GM19035 (cell line): Measurements from ENCODE around the gene MSI1.

Source experiments
- ATAC-seq: cut with Tn5 transposase; IDR thresholded peaks from one replicate; pipeline ENCODE4 v1.9.1; 2021; ENCODE audit not compliant: unreplicated experiment

The MSI1 gene

GRCh38 chr12:120377611-120378010 lies 8.6 kb upstream of the MSI1 start:
- ATAC-seq = no peak

DNA sequence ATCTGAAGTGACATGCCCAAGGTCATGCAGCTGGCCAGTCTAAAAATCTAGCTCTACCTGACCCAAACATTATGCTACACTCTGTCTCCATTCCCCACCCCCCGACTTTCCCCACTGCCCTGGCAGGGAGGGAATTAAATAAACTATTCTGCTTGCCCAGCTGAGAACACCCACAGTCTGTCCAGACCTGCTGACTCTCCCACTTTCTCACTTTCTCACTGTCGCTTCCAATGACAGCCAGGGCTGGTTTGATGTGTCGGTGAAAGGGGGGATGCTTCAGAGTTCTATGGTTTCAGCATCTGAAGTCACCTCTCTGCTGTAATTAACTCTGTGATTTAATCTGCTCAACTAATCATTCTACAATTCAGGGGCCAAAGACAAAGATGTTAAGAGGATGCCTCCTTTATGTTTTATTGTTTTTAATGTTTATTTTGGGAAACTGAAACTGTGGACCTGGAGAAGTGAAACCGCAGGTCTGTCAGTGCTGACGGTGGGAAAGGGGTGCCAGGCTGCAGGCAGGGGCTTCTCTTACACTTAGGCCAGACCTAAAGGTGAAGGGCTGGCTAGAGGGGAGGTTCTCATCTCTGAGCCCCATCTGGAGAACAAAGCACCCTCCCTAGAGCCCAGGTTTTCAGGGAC lies 8.1 kb upstream of the MSI1 start:
- no peak for ATAC-seq

DNA sequence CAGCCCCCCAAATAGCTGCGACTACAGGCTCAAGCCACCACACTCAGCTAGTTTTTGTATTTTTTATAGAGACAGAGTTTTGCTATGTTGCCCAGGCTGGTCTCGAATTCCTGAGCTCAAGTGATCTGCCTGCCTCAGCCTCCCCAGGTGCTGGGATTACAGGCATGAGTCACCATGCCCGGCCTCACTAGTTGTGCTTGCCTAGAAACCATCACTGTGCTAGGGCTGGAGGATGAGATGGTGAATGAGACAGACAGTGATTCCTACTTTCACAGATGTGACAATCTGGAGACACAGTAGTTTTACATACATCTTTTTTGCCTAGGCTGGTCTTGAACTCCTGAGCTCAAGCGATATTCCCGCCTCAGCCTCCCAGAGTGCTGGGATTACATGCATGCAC lies 7.5 kb upstream of the MSI1 start:
- ATAC-seq = no peak

GRCh38 chr12:120376009-120376408 lies 7.0 kb upstream of the MSI1 start:
- ATAC-seq = no peak

GRCh38 chr12:120373683-120374082 lies 4.7 kb upstream of the MSI1 start:
- no peak for ATAC-seq

DNA sequence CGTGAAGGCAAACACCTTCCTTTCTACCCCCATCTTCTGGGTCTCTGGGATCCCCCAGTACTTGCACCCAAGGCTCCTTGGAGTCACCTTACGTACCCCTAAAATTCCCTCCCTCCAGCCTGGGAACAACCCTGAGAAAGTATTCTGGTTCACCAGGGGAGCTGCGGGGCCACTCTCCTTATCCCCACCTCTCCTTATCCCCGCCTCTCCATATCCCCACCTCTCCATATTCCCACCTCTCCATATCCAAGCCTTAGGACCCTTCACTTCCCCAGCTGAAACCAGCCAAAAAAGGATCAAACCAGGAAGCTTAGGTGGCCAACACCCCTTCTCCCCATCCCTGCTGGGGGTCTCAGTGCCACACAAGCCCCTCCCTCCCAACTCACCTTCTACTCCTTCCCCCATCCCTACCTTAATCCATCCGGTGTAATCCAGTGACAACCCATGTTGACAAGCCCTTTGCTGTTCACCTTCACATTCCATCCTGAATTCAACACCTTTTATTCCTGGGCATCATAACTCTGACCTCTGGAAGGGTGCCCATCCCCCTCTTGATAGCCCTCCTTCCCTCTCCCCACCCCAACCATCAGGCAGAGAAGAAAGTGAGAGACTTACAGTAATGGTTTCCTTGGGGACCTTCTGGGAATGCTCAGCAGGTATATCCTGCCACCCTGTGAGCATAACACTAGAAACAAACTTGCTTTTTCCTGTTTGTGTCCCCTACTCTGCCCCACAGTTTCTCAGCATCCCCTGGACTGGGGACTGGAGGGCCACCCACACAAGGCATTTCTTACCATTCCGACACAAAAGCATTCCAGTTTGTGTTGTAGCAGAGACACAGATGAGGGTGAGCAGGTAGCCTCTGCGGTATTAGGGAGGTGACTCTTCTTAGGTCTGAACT lies 1.6 kb upstream of the MSI1 start:
- ATAC-seq = no peak

DNA sequence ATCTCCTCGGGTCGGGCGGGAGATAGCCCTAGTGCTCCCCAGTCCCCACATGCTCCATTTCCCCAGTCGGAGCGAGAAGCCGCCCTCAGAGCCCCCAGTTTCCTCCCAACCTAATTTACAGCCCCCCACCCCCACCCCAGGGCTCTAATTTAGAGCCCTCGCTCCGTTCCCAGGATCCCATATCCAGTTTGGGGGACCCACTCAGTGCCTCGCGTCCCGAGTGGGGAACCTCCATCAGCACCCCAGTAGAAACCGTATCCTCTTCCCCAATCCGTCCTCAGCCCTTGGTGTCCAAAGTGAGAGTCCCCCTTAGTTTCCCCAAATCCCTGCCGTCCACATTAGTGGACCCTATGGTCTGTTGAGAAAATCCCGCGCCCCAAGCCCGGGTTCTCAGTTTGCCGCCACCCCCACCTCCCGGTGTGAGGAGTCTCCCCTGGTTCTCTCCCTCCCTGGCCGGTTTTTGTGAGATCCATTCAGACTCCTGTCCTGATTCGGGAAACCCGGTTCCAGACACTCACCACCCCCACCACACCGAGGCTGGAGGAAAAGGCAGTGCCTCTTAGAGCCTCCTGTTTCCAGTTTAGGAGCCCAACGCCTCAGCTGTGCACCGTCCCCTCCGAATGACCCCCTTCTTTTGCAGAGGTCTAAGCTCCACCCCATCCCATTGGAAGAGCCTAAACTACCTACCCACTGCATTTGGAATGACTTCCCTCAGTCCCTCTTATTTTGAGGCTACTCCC lies 809 bp upstream of the MSI1 start:
- no peak for ATAC-seq

DNA sequence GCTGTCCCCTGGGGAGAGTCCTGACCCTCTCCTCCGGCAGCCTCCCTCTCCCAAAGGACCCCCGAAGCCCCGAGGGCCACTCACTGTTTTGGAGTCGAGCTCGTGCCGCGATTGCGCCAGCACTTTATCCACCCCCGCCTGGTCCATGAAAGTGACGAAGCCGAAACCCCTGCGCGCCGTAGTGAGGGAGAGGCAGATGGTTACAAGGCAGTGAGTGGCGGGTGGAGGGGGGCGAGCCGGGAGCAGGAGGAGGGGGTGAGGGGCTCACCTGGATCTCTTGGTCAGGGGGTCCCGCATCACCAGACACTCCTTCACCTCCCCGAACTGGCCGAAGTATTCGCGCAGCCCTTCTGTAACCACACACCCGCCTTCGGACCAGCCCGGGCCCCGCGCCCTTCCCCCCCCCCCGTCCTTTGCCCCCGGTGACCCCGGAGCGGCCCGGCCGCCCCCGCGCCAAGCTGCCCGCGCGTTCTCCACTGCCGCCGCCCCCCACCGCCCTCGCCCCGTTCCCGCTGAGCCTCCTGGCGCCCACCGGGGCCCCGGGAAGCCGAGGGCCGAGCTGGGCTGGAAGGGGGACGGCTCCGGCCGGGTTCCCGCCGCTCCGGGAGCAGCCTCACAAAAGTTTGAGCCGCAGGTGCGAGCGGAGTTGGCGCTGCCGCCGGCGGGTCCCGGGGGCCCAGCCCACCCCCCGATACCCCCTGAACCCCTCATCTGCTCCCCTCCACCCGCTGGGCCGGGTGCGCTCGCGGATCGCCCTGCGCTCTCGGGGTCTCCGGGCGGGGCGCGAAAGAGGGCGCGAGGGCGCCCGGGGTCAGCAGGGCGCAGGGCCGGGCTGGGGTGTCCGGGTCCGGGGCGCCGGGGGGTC lies 808 bp downstream of the MSI1 start:
- ATAC-seq = no peak

DNA sequence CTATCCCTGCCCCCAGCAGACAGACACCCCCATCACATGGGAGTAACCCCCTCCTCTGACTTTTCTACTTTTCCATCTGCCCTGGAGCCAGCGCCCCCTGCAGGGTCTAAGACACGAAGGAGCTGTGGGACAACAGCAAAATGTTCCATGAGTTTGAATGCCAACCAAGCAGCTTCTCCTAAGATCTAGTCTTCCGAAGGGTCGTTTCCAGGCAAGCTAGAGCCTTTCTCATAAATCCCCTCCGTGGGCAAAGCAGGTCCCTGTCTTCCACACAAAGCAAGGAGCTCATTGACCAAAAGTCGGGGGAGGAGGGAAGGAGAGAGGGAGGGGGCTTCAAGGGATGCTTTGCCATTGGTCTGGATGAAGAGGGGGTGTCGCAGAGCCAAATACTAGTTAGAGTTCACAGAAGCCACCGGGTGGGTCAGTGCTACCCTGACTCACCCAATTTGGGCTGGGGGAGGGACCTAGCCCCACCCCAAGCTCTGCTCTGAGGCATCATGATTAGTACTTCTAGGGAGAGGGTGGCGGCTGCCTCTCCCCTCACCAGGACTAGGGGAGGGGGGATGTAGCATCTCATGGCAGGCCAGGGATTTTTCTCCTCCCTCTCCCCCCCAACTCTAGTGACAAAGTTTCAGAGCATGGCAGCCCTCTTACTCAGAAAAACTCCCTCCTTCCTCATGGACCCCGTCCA lies 1.6 kb downstream of the MSI1 start:
- no peak for ATAC-seq

DNA sequence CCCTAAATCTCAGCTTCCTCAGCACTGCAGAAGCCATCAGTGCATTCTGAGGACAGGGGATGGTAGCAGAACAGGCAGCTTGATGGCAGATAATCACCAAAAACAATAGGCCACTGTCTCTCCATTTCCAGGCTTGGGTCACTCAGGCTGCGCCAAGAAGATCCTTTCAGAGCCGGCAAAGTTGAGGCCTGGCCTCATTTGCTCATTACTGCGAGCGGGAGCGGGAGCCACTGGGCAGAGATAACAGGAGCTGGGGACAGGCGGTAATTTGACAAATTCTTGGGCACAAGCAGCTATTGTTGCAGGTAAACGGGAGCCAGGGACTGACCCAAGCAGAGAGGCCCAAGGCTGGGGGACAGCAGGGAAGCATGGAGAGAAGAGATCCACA lies 2.1 kb downstream of the MSI1 start:
- no peak for ATAC-seq

DNA sequence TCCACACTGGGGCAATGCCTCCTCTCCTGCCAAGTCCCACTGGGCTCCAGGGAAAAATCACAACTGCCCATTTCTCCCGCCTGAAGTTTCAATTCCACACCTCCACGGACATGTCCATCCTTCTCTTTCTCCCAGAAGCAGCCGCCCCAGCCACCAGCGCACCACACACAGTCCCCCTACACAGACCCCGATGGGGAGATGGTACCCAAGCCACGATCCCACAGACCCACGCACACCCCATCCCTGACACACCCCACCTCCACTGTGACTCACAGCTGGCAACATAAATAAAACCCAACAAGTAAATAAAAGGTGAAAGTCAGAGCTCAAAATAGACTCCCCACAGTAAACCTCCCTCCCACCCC lies 2.6 kb downstream of the MSI1 start:
- no peak for ATAC-seq

DNA sequence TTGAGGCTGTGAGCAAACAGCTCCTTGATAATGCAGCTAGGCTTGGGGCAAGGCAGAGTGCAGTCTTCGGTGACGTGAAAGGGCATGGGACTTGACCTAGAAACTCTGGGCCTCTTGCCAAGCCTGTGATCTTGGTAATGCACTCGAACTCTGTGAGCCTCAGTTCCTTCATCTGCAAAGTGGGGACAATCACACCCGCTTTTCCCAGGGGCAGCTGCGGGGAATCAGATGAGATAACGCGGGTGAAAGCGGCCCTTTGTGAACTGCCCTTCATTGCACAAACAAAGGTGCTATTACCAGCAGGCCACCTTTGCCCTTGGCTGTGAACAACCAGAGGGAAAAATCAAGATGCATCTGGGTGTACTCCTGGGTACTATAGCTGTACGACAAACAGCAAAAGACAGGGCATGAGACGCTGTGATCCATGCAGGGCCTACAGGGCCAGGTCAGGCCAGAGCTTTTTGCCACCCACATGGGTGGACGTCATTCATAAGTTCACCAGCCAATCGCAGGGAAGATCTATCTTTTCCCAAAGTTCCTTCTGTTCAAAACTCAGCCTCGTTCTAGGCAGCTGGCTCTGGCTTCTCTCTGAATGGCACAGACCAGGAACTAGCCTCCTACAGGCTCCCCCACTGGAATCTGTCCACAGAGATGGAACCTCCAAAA lies 3.2 kb downstream of the MSI1 start:
- ATAC-seq = no peak

DNA sequence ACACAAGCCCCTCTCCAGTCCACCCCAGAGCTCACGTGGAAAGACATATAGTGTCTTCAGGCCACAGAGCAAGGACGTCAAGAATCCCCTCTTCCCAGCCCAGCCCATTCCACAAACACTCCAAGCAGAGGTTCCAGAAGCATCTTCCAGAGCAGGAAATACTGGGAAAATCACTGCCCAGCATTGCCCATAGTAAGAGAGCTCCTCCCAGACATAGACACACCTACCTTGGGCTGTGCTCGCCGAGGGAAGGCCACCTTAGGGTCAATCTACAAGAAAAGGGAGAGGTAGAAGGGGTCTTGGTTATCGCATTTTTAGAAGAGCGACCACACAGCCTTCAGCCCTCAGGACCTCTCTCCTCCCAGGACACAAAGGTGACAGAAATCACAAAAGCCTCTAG lies 4.5 kb downstream of the MSI1 start:
- no peak for ATAC-seq

DNA sequence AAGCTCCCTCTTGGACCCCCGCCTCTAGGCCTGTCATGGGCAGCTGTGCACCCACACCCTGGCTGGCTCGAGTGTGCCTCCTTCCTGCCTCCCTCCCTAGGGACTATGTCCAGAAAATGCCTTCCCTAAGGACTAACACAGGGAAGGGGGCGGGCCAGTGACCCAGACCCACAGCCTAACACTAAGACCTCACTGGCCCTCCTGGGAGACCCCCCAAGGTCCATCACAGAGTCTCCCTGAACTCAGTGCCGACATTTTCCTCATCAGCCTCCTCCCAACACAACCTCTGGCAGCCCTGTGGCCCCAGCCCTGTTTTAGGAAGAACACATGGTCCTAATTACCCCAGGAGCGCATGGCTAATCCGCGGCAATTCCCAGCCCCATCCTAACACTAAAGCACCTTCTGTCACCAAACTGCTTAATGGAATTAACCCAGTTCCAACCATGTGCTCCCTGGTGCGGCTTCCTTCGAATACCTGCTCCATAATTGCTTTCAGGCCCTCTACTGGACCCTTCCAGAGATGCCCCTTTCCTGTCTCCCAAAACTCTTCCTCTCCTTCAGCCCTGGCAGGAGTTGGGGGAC lies 5.6 kb downstream of the MSI1 start:
- no peak for ATAC-seq

DNA sequence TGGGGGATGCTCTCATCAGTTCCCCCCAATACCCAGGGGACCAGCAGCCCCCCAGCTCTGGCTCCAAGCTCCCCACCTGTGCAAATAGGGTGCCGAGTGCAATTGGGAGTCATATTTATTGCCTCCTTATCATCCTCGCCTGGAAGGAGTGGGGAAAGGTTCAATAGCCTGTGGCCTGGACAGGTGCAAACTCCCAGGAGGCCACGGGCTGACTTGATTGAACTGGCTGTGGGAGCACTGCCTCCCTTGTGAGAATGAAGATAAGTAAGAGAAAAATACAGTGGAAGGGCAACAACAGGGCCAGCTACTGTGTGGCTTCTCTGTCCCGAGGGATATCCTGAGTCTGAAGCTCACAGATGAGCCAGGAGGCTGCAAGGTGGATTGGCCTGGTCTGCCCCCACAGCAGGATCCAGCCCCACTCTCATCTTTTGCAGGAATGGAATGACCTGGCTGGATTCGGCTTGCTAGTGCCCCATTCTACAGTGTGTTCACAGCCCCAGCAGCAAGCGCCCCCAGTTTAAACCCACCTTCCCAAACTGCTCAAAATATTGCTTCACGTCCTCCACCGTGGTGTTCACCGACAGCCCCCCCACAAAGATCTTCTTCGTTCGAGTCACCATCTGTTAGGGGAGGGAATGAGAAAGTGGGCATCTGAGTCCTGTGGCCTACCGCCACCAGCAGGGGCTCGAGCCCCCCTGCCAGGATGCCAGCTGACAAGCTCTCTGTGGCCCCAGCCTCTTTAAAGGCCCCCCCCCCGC lies 6.3 kb downstream of the MSI1 start:
- no peak for ATAC-seq

DNA sequence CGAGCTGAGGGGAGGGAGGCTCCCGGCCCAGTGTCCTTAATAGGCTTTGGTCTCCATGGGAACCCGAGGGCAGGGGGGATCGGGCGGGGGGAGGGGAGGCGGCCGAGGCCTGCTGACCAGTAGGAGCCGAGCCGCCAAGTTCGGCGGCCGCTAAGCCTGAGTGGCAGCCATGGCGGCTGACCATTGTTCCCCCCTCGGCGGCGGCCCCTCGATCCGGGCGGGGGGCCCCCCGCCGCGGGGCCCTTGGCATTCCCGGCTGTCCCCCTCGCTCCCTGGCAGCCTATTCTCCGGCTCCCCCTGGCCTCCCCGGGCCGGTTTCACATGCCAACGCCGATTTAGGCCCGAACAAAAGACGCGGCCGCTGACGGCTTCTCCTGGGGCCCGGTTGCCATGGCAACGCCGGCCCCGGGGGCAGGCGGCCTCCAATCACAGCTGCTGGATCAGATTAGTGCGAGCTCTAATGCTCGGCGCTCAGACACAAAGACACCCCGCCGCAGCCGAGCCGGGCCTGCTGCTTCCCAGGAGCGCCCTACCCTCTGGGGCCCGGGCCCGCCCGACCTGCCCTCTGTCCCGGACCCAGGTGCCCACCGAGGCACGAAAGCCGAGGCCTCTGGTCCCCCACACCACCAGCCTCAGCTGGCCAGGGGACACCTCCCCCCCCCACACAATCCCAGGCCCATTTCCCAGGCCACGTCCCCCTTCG lies 7.3 kb downstream of the MSI1 start:
- ATAC-seq = no peak

- no peak for ATAC-seq
Observed at GRCh38 chr12:120359128-120359527, 9.8 kb downstream of the MSI1 start.

- ATAC-seq = no peak
Observed at GRCh38 chr12:120358412-120359100, 10.4 kb downstream of the MSI1 start.
